OCI-M1 (cell line): ENCODE measurements around the gene AMY1C.
A peak's percentile ranks its signal among the peaks of the same experiment; 100 is the strongest.
"Not testable (repeated sequence)": the region's sequence is repeated elsewhere in the genome, so short reads cannot be mapped to it uniquely, and the experiment has no call there.

ENCODE experiments used
- DNase-seq: peaks from one replicate; lab custom pipeline; 2025; lab: John Stamatoyannopoulos, UW

Gene AMY1C

GRCh38 chr1:103749598-103749997 lies at the start of gene AMY1C:
AMY1C (plus strand) TSS chr1:103749898; CDS start chr1:103750470, 572 bp downstream.
- DNase-seq, result not testable (repeated sequence)

GRCh38 chr1:103700669-103701068 lies 49.0 kb upstream of the AMY1C start:
- DNase-seq, result not testable (repeated sequence)

- DNase-seq, result not testable (repeated sequence)
These were observed 48.4 kb upstream of the AMY1C start for GRCh38 chr1:103701256-103701655.

GRCh38 chr1:103707670-103708069 lies 42.0 kb upstream of the AMY1C start:
- not testable (repeated sequence) for DNase-seq

GRCh38 chr1:103710381-103710780 lies 39.3 kb upstream of the AMY1C start:
- not testable (repeated sequence) for DNase-seq

- not testable (repeated sequence) for DNase-seq
These were observed 32.3 kb upstream of the AMY1C start for GRCh38 chr1:103717404-103717803.

GRCh38 chr1:103721473-103721872 lies 28.2 kb upstream of the AMY1C start:
- not testable (repeated sequence) for DNase-seq

GRCh38 chr1:103735334-103735733 lies 14.4 kb upstream of the AMY1C start:
- DNase-seq, result not testable (repeated sequence)

- DNase-seq, result not testable (repeated sequence)
These were observed 11.7 kb upstream of the AMY1C start for GRCh38 chr1:103738031-103738430.

GRCh38 chr1:103744449-103744848 lies 5.2 kb upstream of the AMY1C start:
- not testable (repeated sequence) for DNase-seq

- DNase-seq, result not testable (repeated sequence)
These were observed 4.7 kb upstream of the AMY1C start for GRCh38 chr1:103745040-103745439.

GRCh38 chr1:103748273-103748672 lies 1.4 kb upstream of the AMY1C start:
- DNase-seq, result not testable (repeated sequence)

- no peak for DNase-seq
These were observed 12.2 kb downstream of the AMY1C start for GRCh38 chr1:103761896-103762295.

- no peak for DNase-seq
These were observed 30.2 kb downstream of the AMY1C start for GRCh38 chr1:103779932-103780331.

GRCh38 chr1:103783944-103784377 lies 34.3 kb downstream of the AMY1C start:
- peak; percentile 11 for DNase-seq

- peak; percentile 72 for DNase-seq
These were observed 38.7 kb downstream of the AMY1C start for GRCh38 chr1:103788377-103788776.

GRCh38 chr1:103790172-103790571 lies 40.5 kb downstream of the AMY1C start:
- DNase-seq, result no peak
